Adrenal gland (tissue), 5 donors: ENCODE data around the gene CFHR3.

Experiments
- POLR2A ChIP-seq, 2 donors: fragments of 450-650 bp; IDR thresholded peaks; one replicate each; pipeline ENCODE4 v1.6.1; 2017; ENCODE audit warnings: antibody characterized with exemption in 2 of 2, mild to moderate bottlenecking in 2 of 2, moderate library complexity in 1 of 2
- TF ChIP-seq, protein P1 (sequence below), 6 experiments: fragments of 450-650 bp in 4 of 6; fragments of 200-600 bp in 2 of 6; sonication (generic) in 1 of 6; IDR thresholded peaks; 1 replicate in 5 of 6; 2 replicates in 1 of 6; pipeline versions ENCODE4 v1.5.1 to v1.8.0; 2016 to 2021; ENCODE audit warnings: antibody characterized with exemption in 6 of 6, mild to moderate bottlenecking in 2 of 6, moderate library complexity in 1 of 6
- donor health status: DM: no; HTN: no; CAD: no.

DNA sequence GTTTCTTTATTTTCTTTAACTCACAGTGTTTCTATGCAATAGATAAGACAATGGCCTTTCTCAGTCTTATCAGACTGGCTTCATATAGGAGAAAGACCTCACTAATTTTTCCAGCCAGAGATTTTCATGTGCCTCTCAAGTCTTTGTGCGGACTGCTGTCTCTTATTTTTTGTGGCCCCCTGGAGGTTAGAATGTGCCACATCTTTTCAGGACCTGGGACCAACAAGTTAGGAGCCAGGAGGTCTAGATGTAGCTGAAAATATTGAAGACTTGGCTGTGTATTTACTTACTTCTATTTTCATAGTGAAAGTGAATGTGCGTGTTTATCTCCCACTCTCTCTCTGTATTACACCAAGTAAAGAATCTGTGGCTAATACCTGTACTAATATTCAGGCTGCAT lies 42.1 kb upstream of the CFHR3 start:
- TF ChIP-seq, protein P1, sequence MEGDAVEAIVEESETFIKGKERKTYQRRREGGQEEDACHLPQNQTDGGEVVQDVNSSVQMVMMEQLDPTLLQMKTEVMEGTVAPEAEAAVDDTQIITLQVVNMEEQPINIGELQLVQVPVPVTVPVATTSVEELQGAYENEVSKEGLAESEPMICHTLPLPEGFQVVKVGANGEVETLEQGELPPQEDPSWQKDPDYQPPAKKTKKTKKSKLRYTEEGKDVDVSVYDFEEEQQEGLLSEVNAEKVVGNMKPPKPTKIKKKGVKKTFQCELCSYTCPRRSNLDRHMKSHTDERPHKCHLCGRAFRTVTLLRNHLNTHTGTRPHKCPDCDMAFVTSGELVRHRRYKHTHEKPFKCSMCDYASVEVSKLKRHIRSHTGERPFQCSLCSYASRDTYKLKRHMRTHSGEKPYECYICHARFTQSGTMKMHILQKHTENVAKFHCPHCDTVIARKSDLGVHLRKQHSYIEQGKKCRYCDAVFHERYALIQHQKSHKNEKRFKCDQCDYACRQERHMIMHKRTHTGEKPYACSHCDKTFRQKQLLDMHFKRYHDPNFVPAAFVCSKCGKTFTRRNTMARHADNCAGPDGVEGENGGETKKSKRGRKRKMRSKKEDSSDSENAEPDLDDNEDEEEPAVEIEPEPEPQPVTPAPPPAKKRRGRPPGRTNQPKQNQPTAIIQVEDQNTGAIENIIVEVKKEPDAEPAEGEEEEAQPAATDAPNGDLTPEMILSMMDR (IDR thresholded peaks at IDR 0.05), result no peak
- TF ChIP-seq POLR2A (IDR thresholded peaks at IDR 0.05), result no peak
